Nasal cavity respiratory epithelium epithelial cell of viscerocranial mucosa (primary cell): ENCODE data around the gene MYO5B. TPM values are rescaled to one million over a fixed set of nuclear protein-coding genes. Genes with fewer than 3 reads are reported as not detected.

ENCODE experiments used
- total RNA-seq: library from RNA; depleted of rRNA; stranded (reverse); fragments of >200 nt; gene quantifications from 2 replicates; pipeline ENCODE4 v1.2.3, GENCODE V29; 2014

MYO5B gene
- total RNA-seq = 53.4 and 57.1 TPM in 2 replicates

DNA sequence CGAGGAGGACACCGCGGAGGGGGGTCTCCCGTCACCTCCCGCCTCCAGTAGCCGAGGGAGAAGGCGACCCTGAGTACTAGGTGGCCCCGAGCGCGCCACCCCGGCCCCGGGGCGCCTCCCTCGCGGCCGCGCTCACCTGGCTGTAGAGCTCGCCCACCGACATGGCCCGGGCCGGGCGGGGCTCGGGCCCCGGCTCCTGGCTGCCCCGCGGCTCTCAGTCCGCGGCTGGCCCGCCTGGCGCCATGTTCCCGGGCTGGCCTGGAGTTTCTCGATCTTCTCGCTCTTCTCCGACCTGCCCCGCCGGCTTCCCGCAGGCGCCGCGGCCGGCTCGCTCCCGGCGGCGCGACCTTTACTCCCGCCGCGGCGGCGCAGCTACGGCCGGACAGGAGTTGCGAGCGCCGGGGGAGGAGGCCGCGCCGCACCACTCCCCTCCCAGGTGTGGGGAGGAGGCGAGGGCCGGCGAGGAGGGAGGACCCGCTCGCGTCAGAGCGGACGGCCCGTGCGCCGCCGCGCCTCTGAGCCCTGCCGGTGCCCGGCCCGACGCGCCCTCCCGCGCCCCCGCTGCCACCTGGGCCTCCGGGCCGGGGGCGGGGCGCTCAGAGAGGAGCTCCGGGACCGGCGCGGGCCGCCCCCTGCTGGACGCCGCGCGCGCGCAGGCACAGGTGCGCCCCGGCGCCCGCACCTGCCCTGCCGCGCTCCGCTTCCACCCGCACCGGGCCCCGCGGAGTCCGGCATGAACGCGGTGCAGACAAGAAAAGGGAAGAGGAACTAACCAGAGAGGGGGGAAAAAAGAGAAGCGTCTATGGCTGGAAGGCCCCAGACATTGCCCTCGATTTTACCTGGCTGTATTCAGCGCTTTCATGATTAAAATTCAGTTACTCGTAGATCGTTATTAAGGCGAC lies at the start of gene MYO5B:
Gene MYO5B, minus strand, starts transcription at position 517 of the 902 bp plus-strand sequence. Its CDS starts 354 bp downstream, at position 163.

DNA sequence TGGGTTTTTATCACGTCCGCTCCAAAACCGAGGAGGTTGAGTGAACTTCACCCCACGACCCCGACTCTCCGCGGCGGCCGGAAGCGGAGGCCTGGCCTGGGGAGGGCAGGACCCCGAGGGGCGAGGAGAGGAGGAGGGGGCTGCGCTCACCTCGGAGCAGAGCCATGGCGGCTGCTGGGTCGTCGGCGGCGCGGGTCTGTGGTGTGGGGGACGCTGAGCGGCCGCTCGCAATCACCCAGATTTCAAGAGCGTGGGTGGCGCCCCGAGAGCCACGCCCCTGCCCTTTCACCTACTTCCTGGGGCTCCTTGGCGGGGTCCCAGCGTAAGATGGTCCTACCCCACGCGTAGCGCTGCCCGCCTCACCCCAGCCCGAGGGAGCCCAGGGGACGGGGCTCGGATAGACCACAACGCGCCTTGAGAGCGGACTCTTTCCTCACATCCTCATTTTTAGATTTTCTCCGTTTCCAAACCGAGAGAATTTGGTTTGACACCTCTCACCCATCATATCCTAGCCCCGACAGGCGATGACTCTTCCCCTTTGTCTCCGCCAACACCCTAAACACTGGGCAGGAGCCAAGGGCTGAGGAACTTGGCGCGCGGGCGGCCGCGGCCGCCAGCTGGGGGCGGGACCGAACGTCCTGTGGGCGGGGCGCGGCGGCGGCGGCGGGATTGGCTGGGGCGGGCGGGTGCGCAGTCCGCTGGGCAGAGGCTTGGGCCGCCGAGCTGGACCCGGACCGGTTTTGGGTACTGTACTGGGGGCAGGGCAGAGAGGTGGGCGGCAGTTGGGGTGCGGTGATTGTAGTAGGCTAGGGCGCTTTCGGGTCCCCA lies 381.4 kb downstream of the MYO5B start, which contains the start of gene ACAA2:
Gene ACAA2, minus strand, starts transcription at position 215 of the 828 bp plus-strand sequence. Its CDS starts 49 bp downstream, at position 166.

Other genes starting within 250 kb of the MYO5B start
- gene CFAP53, start 71.3 kb upstream of the MYO5B start, total RNA-seq = 0.68 and 1.1 TPM in 2 replicates
- gene MBD1, start 86.4 kb upstream of the MYO5B start, total RNA-seq = 116 and 157 TPM in 2 replicates
- 36.2 and 39.6 TPM in 2 replicates for gene CXXC1, start 92.5 kb upstream of the MYO5B start, total RNA-seq
- under 0.01 and 0.34 TPM in 2 replicates for gene SKA1, start 179.9 kb upstream of the MYO5B start, total RNA-seq